A549 (cell line): ENCODE data around the gene CPXM1. TPM values are rescaled to one million over a fixed set of nuclear protein-coding genes. Genes with fewer than 3 reads are reported as not detected.

Source experiments
- ATAC-seq, 2 experiments: fragments of 200-7000 bp in 1 of 2; fragments of >200 bp in 1 of 2; cut with Nextera tagmentation in 1 of 2; cut with Tn5 transposase in 1 of 2; 3 replicates each; pipeline versions ENCODE4 v1.8.0 to v1.9.1; 2018 to 2020; ENCODE audit warnings: mild to moderate bottlenecking in 1 of 2, moderate library complexity in 1 of 2
- CTCF ChIA-PET: fragments of 300-600 bp; sonication (Branson Sonifier 250); formaldehyde crosslinking; extraction: SDS; loops from one replicate; lab custom pipeline; 2021; ENCODE audit warnings: antibody characterized with exemption, inconsistent platforms; lab: Yijun Ruan, JAX
- POLR2A ChIA-PET: fragments of 350-600 bp; formaldehyde crosslinking; extraction: SDS; loops from one replicate; lab custom pipeline; 2021; ENCODE audit warnings: antibody characterized with exemption, inconsistent platforms; lab: Yijun Ruan, JAX
- DNase-seq, 2 experiments: peaks; one replicate each; pipeline versions ENCODE4 v3.0.0 to v3.0.0-alpha.2; 2011 to 2016; ENCODE audit warnings: low read depth in 1 of 2, low spot score in 1 of 2
- FAIRE-seq: peaks from 2 replicates; lab custom pipeline; 2011; peaks lifted over from hg19 to GRCh38; lab: Jason Lieb, UNC
- H3K27ac ChIP-seq, 2 experiments: fragments of >200 bp; sonication (Bioruptor Twin); formaldehyde crosslinking; 3 replicates each; pipeline ENCODE4 v1.5.1; 2016 to 2017
- H3K4me1 ChIP-seq: fragments of >200 bp; sonication (Bioruptor Twin); formaldehyde crosslinking; 3 replicates; pipeline ENCODE4 v1.6.1; 2016
- H3K4me2 ChIP-seq: fragments of >200 bp; sonication (Bioruptor Twin); formaldehyde crosslinking; 3 replicates; pipeline ENCODE4 v1.6.1; 2016
- H3K4me3 ChIP-seq: fragments of >200 bp; sonication (Bioruptor Twin); formaldehyde crosslinking; 3 replicates; pipeline ENCODE4 v1.5.1; 2016
- H3K9me3 ChIP-seq: fragments of >200 bp; sonication (Bioruptor Twin); formaldehyde crosslinking; 3 replicates; pipeline ENCODE4 v1.6.1; 2016
- BHLHE40 ChIP-seq: IDR thresholded peaks from 2 replicates; pipeline ENCODE4 v1.6.1; 2012; ENCODE audit warnings: low read depth, low read length, inconsistent platforms
- CBX2 ChIP-seq: fragments of 200-600 bp; sonication (generic); IDR thresholded peaks from 2 replicates; pipeline ENCODE4 v1.6.1; 2016; ENCODE audit warnings: low read depth, mild to moderate bottlenecking, borderline replicate concordance
- CHD4 ChIP-seq: fragments of 200-600 bp; sonication (generic); IDR thresholded peaks from 2 replicates; pipeline ENCODE4 v1.6.1; 2016; ENCODE audit warnings: antibody characterized with exemption, mild to moderate bottlenecking, borderline replicate concordance
- EP300 ChIP-seq, 2 experiments: fragments of >200 bp; sonication (Bioruptor Twin); formaldehyde crosslinking; IDR thresholded peaks; 2 replicates in 1 of 2; 3 replicates in 1 of 2; pipeline ENCODE4 v1.6.1; 2016 to 2017
- ESRRA ChIP-seq: fragments of 150-350 bp; IDR thresholded peaks from 2 replicates; pipeline ENCODE4 v1.6.1; 2014; ENCODE audit warnings: mild to moderate bottlenecking, low read length, borderline replicate concordance
- FOSB ChIP-seq: fragments of 250-450 bp; sonication (Bioruptor Pico); IDR thresholded peaks from 2 replicates; pipeline ENCODE4 v1.5.0; 2020; ENCODE audit warnings: mild to moderate bottlenecking, moderate library complexity
- GATA3 ChIP-seq: IDR thresholded peaks from 2 replicates; pipeline ENCODE4 v1.6.1; 2012; ENCODE audit warnings: borderline replicate concordance
- HOXB13 ChIP-seq: fragments of 250-450 bp; sonication (Bioruptor Pico); IDR thresholded peaks from 2 replicates; pipeline ENCODE4 v1.5.0; 2020; ENCODE audit warnings: low read depth, mild to moderate bottlenecking, moderate library complexity
- JUN ChIP-seq, 2 experiments: fragments of >200 bp; sonication (Bioruptor Twin); formaldehyde crosslinking; IDR thresholded peaks; 2 replicates in 1 of 2; 3 replicates in 1 of 2; pipeline ENCODE4 v1.6.1; 2016 to 2017
- KDM5A ChIP-seq: fragments of 200-600 bp; sonication (generic); IDR thresholded peaks from 2 replicates; pipeline ENCODE4 v1.6.1; 2016; ENCODE audit warnings: antibody characterized with exemption, mild to moderate bottlenecking
- MAFK ChIP-seq: fragments of 450-650 bp; IDR thresholded peaks from 2 replicates; pipeline ENCODE4 v1.6.1; 2014; ENCODE audit not compliant: partially characterized antibody
- NFE2L2 ChIP-seq: fragments of 150-350 bp; conservative IDR thresholded peaks from 2 replicates; pipeline ENCODE4 v1.6.1; 2014; ENCODE audit warnings: low read length
- POLR2A ChIP-seq: IDR thresholded peaks from 2 replicates; pipeline ENCODE4 v1.6.1; 2012; ENCODE audit warnings: mild to moderate bottlenecking, low read length
- RARB ChIP-seq: fragments of 250-450 bp; sonication (Bioruptor Pico); IDR thresholded peaks from 2 replicates; pipeline ENCODE4 v1.8.0; 2021; ENCODE audit warnings: mild to moderate bottlenecking, moderate library complexity
- RCOR1 ChIP-seq: fragments of 150-350 bp; IDR thresholded peaks from 2 replicates; pipeline ENCODE4 v1.6.1; 2014; ENCODE audit warnings: antibody characterized with exemption, low read length, low read depth
- SREBF2 ChIP-seq: fragments of 450-650 bp; IDR thresholded peaks from 2 replicates; pipeline ENCODE4 v1.6.1; 2014; ENCODE audit warnings: mild to moderate bottlenecking, moderate library complexity
- WGBS: methylation state at CpG from one replicate; pipeline ENCODE4 v1.1.6; 2017; ENCODE audit errors: missing lambda C conversion rate; 5-methylcytosine and 5-hydroxymethylcytosine counted together
- polyA plus RNA-seq, 4 experiments: library from polyadenylated mRNA; depleted of rRNA in 3 of 4; stranded (reverse); fragments of >200 nt; fragmentation: RNase III in 1 of 4; extraction: RNeasy Plus Mini Kit Qiagen cat#74134 plus additional on column Dnase treatment in 1 of 4; gene quantifications; 2 replicates in 3 of 4; 3 replicates in 1 of 4; pipeline ENCODE4 v1.2.3, GENCODE V29; 2011 to 2017
- TF ChIP-seq, protein P1 (sequence below): IDR thresholded peaks from 2 replicates; pipeline ENCODE4 v1.6.1; 2012
- TF ChIP-seq, protein P2 (sequence below): IDR thresholded peaks from 2 replicates; pipeline ENCODE4 v1.6.1; 2012; ENCODE audit warnings: low read depth, borderline replicate concordance
- TF ChIP-seq, protein P3 (sequence below): fragments of 200-600 bp; sonication (generic); IDR thresholded peaks from 2 replicates; pipeline ENCODE4 v1.6.1; 2016; ENCODE audit warnings: antibody characterized with exemption, mild to moderate bottlenecking, moderate library complexity
- TF ChIP-seq, protein P4 (sequence below): fragments of 250-450 bp; sonication (Bioruptor Pico); IDR thresholded peaks from 2 replicates; pipeline ENCODE4 v1.5.0; 2020; ENCODE audit warnings: low read depth, mild to moderate bottlenecking, moderate library complexity
- TF ChIP-seq, protein P5 (sequence below): fragments of >200 bp; sonication (Bioruptor Twin); formaldehyde crosslinking; IDR thresholded peaks from 3 replicates; pipeline ENCODE4 v1.5.1; 2016
- TF ChIP-seq, protein P6 (sequence below): fragments of 250-450 bp; sonication (Bioruptor Pico); IDR thresholded peaks from 2 replicates; pipeline ENCODE4 v1.5.0; 2021; ENCODE audit warnings: mild to moderate bottlenecking, moderate library complexity, borderline replicate concordance

CPXM1 gene
- polyA plus RNA-seq, 2 of the 4 experiments (the other 2 are of a cell fraction): not detected

DNA sequence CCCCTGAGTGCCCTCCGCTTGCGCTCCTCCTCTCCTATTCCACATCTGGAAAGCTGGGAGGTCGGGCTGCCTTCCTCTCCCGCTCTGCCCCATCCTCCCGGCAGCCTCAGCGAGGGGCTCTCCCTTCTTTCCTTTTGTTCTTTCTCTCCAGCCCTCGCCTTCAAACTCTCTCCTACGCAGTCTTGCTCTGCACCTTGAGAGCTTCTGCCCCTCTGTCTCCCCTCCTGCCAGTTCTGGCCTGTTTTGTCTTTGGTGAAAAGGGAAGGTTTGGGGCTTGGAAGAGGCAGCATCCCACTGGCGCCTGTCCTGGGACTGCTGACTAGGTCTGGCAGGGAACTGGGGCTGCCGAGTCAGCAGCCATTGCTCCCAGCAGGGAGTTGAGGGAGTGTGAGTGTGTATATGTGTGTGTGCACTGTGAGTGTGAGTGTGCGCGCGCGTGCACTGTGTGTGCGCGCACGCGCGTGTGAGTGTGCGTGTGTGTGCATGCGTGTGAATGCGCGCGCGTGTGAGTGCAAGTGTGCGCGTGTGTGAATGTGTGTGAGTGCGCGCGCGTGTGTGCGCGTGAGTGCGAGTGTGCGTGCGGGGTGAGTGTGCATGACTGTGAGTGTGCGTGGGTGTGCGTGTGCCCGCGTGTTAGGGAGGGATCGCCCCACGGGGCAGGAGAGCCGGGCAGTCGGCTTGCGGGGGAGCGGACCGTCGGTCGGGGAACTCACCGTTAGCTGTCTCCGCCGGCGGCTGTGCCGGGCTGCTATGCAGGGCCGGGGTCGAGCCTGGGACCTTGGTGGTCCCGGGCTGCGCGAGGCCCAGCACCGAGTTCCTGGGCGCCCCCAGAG, 523 bp downstream of the CPXM1 start:
- CTCF ChIA-PET: interaction anchor here (0.7 to 2.7 kb wide), 7 partner anchors 10 to 107 kb away, joined by 3 to 8 read pairs (median 3); no protein-coding TSS in a partner anchor
- WGBS: 48% methylated on average over 61 of the region's 61 CpGs
- ATAC-seq: peak in 1 of 2 experiments; percentile 16; a peak in 1 of 6 replicates
- FAIRE-seq: no peak
- peaks cover 15% of the 10 kb centered on the region; the same call in 2 of the 3 replicates for H3K9me3 ChIP-seq
- 0 out of 3 replicates have a peak overlapping the region, but pooled peaks have one; percentile 14 for H3K4me3 ChIP-seq
- H3K27ac ChIP-seq: no peak overlapping the region
- POLR2A ChIA-PET: no interaction called here
- DNase-seq: no peak
- peak overlapping the region; percentile 44; the same call in 2 of the 3 replicates for H3K4me2 ChIP-seq
- no peaks in the 10 kb centered on the region for H3K4me1 ChIP-seq
- 0 out of 2 replicates have a peak, but pooled peaks have one; percentile 7 for TF ChIP-seq POLR2A
- TF ChIP-seq CHD4: no peak
- TF ChIP-seq MAFK: peak; percentile 49
- no peak for TF ChIP-seq CBX2
- no peak for TF ChIP-seq HOXB13
- TF ChIP-seq, all 56 proteins: peak for 2

DNA sequence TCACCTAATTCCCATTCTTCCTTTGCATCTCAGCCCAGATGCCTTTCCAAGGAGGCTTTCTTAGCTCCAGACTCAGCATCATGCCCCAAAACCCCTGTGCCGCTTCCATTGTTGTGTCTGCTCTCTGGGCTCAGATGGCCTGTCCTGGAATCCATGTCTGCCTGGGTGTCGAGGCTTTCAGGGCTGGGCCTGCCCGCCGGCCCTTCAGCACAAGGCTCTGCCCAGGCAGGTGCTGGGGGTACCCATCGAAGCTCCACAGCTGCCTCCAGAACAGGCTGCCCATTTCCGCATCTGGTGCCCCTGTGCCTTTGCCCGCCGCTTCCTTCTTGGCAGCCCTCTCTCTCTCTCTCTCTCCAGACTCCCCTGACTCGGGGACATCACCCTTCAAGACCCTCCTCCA, 1.2 kb downstream of the CPXM1 start:
- ChIA-PET POLR2A (no interaction called here), CTCF (interaction anchor here (0.7 to 2.7 kb wide), 7 partner anchors 11 to 108 kb away, joined by 3 to 8 read pairs (median 3); no protein-coding TSS in a partner anchor)
- no peak overlapping the region for H3K4me2 ChIP-seq
- H3K4me1 ChIP-seq: no peaks in the 10 kb centered on the region
- 77% methylated on average over 9 of the region's 9 CpGs for WGBS
- no peak for FAIRE-seq
- no peak overlapping the region for H3K4me3 ChIP-seq
- no peak for TF ChIP-seq CHD4
- TF ChIP-seq, protein P1, sequence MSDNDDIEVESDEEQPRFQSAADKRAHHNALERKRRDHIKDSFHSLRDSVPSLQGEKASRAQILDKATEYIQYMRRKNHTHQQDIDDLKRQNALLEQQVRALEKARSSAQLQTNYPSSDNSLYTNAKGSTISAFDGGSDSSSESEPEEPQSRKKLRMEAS: no peak
- TF ChIP-seq, protein P2, sequence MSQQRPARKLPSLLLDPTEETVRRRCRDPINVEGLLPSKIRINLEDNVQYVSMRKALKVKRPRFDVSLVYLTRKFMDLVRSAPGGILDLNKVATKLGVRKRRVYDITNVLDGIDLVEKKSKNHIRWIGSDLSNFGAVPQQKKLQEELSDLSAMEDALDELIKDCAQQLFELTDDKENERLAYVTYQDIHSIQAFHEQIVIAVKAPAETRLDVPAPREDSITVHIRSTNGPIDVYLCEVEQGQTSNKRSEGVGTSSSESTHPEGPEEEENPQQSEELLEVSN: no peak
- no peak for TF ChIP-seq GATA3
- TF ChIP-seq, protein P3, sequence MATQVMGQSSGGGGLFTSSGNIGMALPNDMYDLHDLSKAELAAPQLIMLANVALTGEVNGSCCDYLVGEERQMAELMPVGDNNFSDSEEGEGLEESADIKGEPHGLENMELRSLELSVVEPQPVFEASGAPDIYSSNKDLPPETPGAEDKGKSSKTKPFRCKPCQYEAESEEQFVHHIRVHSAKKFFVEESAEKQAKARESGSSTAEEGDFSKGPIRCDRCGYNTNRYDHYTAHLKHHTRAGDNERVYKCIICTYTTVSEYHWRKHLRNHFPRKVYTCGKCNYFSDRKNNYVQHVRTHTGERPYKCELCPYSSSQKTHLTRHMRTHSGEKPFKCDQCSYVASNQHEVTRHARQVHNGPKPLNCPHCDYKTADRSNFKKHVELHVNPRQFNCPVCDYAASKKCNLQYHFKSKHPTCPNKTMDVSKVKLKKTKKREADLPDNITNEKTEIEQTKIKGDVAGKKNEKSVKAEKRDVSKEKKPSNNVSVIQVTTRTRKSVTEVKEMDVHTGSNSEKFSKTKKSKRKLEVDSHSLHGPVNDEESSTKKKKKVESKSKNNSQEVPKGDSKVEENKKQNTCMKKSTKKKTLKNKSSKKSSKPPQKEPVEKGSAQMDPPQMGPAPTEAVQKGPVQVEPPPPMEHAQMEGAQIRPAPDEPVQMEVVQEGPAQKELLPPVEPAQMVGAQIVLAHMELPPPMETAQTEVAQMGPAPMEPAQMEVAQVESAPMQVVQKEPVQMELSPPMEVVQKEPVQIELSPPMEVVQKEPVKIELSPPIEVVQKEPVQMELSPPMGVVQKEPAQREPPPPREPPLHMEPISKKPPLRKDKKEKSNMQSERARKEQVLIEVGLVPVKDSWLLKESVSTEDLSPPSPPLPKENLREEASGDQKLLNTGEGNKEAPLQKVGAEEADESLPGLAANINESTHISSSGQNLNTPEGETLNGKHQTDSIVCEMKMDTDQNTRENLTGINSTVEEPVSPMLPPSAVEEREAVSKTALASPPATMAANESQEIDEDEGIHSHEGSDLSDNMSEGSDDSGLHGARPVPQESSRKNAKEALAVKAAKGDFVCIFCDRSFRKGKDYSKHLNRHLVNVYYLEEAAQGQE: no peak
- TF ChIP-seq BHLHE40: no peak
- TF ChIP-seq RARB: no peak
- no peak for TF ChIP-seq SREBF2
- no peak for TF ChIP-seq FOSB (CRISPR knock-in tag)
- TF ChIP-seq, protein P4, sequence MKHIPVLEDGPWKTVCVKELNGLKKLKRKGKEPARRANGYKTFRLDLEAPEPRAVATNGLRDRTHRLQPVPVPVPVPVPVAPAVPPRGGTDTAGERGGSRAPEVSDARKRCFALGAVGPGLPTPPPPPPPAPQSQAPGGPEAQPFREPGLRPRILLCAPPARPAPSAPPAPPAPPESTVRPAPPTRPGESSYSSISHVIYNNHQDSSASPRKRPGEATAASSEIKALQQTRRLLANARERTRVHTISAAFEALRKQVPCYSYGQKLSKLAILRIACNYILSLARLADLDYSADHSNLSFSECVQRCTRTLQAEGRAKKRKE (CRISPR knock-in tag): no peak
- TF ChIP-seq POLR2A: no peak
- TF ChIP-seq, protein P5, sequence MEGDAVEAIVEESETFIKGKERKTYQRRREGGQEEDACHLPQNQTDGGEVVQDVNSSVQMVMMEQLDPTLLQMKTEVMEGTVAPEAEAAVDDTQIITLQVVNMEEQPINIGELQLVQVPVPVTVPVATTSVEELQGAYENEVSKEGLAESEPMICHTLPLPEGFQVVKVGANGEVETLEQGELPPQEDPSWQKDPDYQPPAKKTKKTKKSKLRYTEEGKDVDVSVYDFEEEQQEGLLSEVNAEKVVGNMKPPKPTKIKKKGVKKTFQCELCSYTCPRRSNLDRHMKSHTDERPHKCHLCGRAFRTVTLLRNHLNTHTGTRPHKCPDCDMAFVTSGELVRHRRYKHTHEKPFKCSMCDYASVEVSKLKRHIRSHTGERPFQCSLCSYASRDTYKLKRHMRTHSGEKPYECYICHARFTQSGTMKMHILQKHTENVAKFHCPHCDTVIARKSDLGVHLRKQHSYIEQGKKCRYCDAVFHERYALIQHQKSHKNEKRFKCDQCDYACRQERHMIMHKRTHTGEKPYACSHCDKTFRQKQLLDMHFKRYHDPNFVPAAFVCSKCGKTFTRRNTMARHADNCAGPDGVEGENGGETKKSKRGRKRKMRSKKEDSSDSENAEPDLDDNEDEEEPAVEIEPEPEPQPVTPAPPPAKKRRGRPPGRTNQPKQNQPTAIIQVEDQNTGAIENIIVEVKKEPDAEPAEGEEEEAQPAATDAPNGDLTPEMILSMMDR: no peak
- TF ChIP-seq, protein P6, sequence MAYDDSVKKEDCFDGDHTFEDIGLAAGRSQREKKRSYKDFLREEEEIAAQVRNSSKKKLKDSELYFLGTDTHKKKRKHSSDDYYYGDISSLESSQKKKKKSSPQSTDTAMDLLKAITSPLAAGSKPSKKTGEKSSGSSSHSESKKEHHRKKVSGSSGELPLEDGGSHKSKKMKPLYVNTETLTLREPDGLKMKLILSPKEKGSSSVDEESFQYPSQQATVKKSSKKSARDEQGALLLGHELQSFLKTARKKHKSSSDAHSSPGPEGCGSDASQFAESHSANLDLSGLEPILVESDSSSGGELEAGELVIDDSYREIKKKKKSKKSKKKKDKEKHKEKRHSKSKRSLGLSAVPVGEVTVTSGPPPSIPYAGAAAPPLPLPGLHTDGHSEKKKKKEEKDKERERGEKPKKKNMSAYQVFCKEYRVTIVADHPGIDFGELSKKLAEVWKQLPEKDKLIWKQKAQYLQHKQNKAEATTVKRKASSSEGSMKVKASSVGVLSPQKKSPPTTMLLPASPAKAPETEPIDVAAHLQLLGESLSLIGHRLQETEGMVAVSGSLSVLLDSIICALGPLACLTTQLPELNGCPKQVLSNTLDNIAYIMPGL (CRISPR knock-in tag): no peak
- no peak for TF ChIP-seq KDM5A
- no peak for TF ChIP-seq NFE2L2
- TF ChIP-seq ESRRA: no peak
- TF ChIP-seq JUN (IDR thresholded peaks at IDR 0.05): no peak
- TF ChIP-seq EP300 (IDR thresholded peaks at IDR 0.05): no peak
- TF ChIP-seq HOXB13: no peak
- TF ChIP-seq RCOR1: no peak
- TF ChIP-seq, all 56 proteins: peak for 0
- DNase-seq (no peak), ATAC-seq (peak in 1 of 2 experiments; percentile 12; a peak in 3 of 6 replicates)
- Histone ChIP-seq H3K27ac (no peak overlapping the region), H3K9me3 (peaks cover 15% of the 10 kb centered on the region; the same call in 2 of the 3 replicates)
